ENCODE data around the gene ZBTB12. TPM values are rescaled to one million over a fixed set of nuclear protein-coding genes. Genes with fewer than 3 reads are reported as not detected.

The ZBTB12 gene
- total and polyA plus RNA-seq, 9 of the 15 experiments (the other 6 are each of a cell fraction or from before 2014, with no cell fraction given), result 0.03 to 12.4 (median 5.8) TPM; not detected in 1

DNA sequence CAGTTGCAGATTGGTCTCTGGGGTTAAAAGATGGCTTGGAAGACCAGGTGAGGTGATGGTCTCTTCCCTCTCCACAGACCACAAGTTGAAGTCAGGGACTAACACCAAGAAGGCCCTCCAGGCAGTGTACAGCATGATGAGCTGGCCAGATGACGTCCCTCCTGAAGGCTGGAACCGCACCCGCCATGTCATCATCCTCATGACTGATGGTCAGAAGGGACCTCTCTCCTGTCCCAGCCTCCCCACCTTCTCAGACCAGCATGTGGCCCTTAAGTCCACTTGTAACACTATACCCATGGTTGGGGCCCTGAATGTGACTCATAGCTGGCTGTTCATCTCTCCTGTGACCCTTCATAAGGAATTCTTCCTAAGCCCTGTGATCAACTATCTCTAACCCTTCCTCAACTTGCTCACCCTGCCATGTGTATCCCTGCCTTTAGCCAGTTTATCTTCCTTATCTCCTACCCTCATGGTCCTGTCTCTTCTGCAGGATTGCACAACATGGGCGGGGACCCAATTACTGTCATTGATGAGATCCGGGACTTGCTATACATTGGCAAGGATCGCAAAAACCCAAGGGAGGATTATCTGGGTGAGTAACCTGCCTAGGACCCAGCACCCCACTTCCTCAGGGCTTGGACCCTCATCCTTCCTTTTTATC, 47.0 kb upstream of the ZBTB12 start (continued):
- TF ChIP-seq E2F8 (IDR thresholded peaks at IDR 0.05; ENCODE audit: low read depth, partially characterized antibody), result no peak
- TF ChIP-seq NEUROD1 (IDR thresholded peaks at IDR 0.05; ENCODE audit: borderline replicate concordance, low read depth, low read length, partially characterized antibody), result no peak
- no peak for TF ChIP-seq CHD2 (IDR thresholded peaks at IDR 0.05; ENCODE audit: low read depth, low read length)
- TF ChIP-seq DACH1 (IDR thresholded peaks at IDR 0.05; ENCODE audit: partially characterized antibody), result peak; percentile 76
- TF ChIP-seq TAF1 (IDR thresholded peaks at IDR 0.05; ENCODE audit: control insufficient read depth, extremely low read depth, insufficient read depth, low read length, severe bottlenecking), result no peak
- TF ChIP-seq SIN3B (IDR thresholded peaks at IDR 0.05; ENCODE audit: low read depth), result no peak
- TF ChIP-seq, protein P1, sequence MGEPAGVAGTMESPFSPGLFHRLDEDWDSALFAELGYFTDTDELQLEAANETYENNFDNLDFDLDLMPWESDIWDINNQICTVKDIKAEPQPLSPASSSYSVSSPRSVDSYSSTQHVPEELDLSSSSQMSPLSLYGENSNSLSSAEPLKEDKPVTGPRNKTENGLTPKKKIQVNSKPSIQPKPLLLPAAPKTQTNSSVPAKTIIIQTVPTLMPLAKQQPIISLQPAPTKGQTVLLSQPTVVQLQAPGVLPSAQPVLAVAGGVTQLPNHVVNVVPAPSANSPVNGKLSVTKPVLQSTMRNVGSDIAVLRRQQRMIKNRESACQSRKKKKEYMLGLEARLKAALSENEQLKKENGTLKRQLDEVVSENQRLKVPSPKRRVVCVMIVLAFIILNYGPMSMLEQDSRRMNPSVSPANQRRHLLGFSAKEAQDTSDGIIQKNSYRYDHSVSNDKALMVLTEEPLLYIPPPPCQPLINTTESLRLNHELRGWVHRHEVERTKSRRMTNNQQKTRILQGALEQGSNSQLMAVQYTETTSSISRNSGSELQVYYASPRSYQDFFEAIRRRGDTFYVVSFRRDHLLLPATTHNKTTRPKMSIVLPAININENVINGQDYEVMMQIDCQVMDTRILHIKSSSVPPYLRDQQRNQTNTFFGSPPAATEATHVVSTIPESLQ (CRISPR knock-in tag; IDR thresholded peaks at IDR 0.05), result no peak
- TF ChIP-seq ERF (CRISPR knock-in tag; IDR thresholded peaks at IDR 0.05), result no peak
- TF ChIP-seq HDAC2 (IDR thresholded peaks at IDR 0.05), result peak; percentile 81; the same call in 1 of the 2 replicates
- TF ChIP-seq, protein P2, sequence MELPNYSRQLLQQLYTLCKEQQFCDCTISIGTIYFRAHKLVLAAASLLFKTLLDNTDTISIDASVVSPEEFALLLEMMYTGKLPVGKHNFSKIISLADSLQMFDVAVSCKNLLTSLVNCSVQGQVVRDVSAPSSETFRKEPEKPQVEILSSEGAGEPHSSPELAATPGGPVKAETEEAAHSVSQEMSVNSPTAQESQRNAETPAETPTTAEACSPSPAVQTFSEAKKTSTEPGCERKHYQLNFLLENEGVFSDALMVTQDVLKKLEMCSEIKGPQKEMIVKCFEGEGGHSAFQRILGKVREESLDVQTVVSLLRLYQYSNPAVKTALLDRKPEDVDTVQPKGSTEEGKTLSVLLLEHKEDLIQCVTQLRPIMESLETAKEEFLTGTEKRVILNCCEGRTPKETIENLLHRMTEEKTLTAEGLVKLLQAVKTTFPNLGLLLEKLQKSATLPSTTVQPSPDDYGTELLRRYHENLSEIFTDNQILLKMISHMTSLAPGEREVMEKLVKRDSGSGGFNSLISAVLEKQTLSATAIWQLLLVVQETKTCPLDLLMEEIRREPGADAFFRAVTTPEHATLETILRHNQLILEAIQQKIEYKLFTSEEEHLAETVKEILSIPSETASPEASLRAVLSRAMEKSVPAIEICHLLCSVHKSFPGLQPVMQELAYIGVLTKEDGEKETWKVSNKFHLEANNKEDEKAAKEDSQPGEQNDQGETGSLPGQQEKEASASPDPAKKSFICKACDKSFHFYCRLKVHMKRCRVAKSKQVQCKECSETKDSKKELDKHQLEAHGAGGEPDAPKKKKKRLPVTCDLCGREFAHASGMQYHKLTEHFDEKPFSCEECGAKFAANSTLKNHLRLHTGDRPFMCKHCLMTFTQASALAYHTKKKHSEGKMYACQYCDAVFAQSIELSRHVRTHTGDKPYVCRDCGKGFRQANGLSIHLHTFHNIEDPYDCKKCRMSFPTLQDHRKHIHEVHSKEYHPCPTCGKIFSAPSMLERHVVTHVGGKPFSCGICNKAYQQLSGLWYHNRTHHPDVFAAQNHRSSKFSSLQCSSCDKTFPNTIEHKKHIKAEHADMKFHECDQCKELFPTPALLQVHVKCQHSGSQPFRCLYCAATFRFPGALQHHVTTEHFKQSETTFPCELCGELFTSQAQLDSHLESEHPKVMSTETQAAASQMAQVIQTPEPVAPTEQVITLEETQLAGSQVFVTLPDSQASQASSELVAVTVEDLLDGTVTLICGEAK (IDR thresholded peaks at IDR 0.05), result no peak
- TF ChIP-seq, protein P2 (CRISPR knock-in tag; IDR thresholded peaks at IDR 0.05), result no peak
- TF ChIP-seq GTF2E2 (tag; IDR thresholded peaks at IDR 0.05), result no peak
